A549 (cell line): Measurements from ENCODE around the gene MEIKIN. TPM values are rescaled to one million over a fixed set of nuclear protein-coding genes. Genes with fewer than 3 reads are reported as not detected.

Experiments
- CBX2 ChIP-seq: fragments of 200-600 bp; sonication (generic); IDR thresholded peaks from 2 replicates; pipeline ENCODE4 v1.6.1; 2016; ENCODE audit warnings: low read depth, mild to moderate bottlenecking, borderline replicate concordance
- CBX8 ChIP-seq: fragments of 200-600 bp; sonication (generic); IDR thresholded peaks from 2 replicates; pipeline ENCODE4 v1.6.1; 2016
- CEBPB ChIP-seq, 2 experiments: fragments of >200 bp in 1 of 2; sonication (Bioruptor Twin) in 1 of 2; formaldehyde crosslinking in 1 of 2; IDR thresholded peaks; 2 replicates each; pipeline ENCODE4 v1.6.1; 2012 to 2016
- CHD2 ChIP-seq: fragments of 150-350 bp; IDR thresholded peaks from 2 replicates; pipeline ENCODE4 v1.6.1; 2014; ENCODE audit warnings: low read length; ENCODE audit not compliant: partially characterized antibody
- EHF ChIP-seq: fragments of 250-450 bp; sonication (Bioruptor Pico); IDR thresholded peaks from 2 replicates; pipeline ENCODE4 v1.5.0; 2020; ENCODE audit warnings: mild to moderate bottlenecking
- EHMT2 ChIP-seq: fragments of 200-600 bp; sonication (generic); IDR thresholded peaks from 2 replicates; pipeline ENCODE4 v1.6.1; 2016; ENCODE audit warnings: antibody characterized with exemption, low read depth, mild to moderate bottlenecking, moderate library complexity
- EP300 ChIP-seq, 2 experiments: fragments of >200 bp; sonication (Bioruptor Twin); formaldehyde crosslinking; IDR thresholded peaks; 2 replicates in 1 of 2; 3 replicates in 1 of 2; pipeline ENCODE4 v1.6.1; 2016 to 2017
- ESRRA ChIP-seq: fragments of 150-350 bp; IDR thresholded peaks from 2 replicates; pipeline ENCODE4 v1.6.1; 2014; ENCODE audit warnings: mild to moderate bottlenecking, low read length, borderline replicate concordance
- FOSB ChIP-seq: fragments of 250-450 bp; sonication (Bioruptor Pico); IDR thresholded peaks from 2 replicates; pipeline ENCODE4 v1.5.0; 2020; ENCODE audit warnings: mild to moderate bottlenecking, moderate library complexity
- FOXS1 ChIP-seq: fragments of 250-450 bp; sonication (Bioruptor Pico); IDR thresholded peaks from 2 replicates; pipeline ENCODE4 v1.5.0; 2020; ENCODE audit warnings: mild to moderate bottlenecking, moderate library complexity
- HDAC2 ChIP-seq: fragments of 200-600 bp; sonication (generic); IDR thresholded peaks from 2 replicates; pipeline ENCODE4 v1.6.1; 2016
- HEYL ChIP-seq: fragments of 250-450 bp; sonication (Bioruptor Pico); IDR thresholded peaks from 2 replicates; pipeline ENCODE4 v1.8.0; 2021; ENCODE audit warnings: mild to moderate bottlenecking, moderate library complexity
- HOXA7 ChIP-seq: fragments of 250-450 bp; sonication (Bioruptor Pico); IDR thresholded peaks from 2 replicates; pipeline ENCODE4 v1.5.0; 2020; ENCODE audit warnings: mild to moderate bottlenecking, moderate library complexity
- JUN ChIP-seq, 2 experiments: fragments of >200 bp; sonication (Bioruptor Twin); formaldehyde crosslinking; IDR thresholded peaks; 2 replicates in 1 of 2; 3 replicates in 1 of 2; pipeline ENCODE4 v1.6.1; 2016 to 2017
- KDM1A ChIP-seq: fragments of 200-600 bp; sonication (generic); IDR thresholded peaks from 2 replicates; pipeline ENCODE4 v1.6.1; 2016; ENCODE audit warnings: low read depth, mild to moderate bottlenecking
- KDM5A ChIP-seq: fragments of 200-600 bp; sonication (generic); IDR thresholded peaks from 2 replicates; pipeline ENCODE4 v1.6.1; 2016; ENCODE audit warnings: antibody characterized with exemption, mild to moderate bottlenecking
- MYC ChIP-seq: IDR thresholded peaks from 2 replicates; pipeline ENCODE4 v1.6.1; 2012; ENCODE audit warnings: mild to moderate bottlenecking, inconsistent platforms, low read length, improper control_type of control experiment, borderline replicate concordance
- PHF8 ChIP-seq: fragments of 200-600 bp; sonication (generic); IDR thresholded peaks from 2 replicates; pipeline ENCODE4 v1.6.1; 2016; ENCODE audit warnings: low read depth, mild to moderate bottlenecking, antibody characterized with exemption, moderate library complexity, borderline replicate concordance
- POLR2A ChIP-seq: IDR thresholded peaks from 2 replicates; pipeline ENCODE4 v1.6.1; 2012; ENCODE audit warnings: mild to moderate bottlenecking, low read length
- POLR2AphosphoS2 ChIP-seq: conservative IDR thresholded peaks from 2 replicates; pipeline ENCODE4 v1.6.1; 2012; ENCODE audit warnings: low read length, improper control_type of control experiment, inconsistent platforms
- RCOR1 ChIP-seq: fragments of 150-350 bp; IDR thresholded peaks from 2 replicates; pipeline ENCODE4 v1.6.1; 2014; ENCODE audit warnings: antibody characterized with exemption, low read length, low read depth
- RFX5 ChIP-seq: fragments of 450-650 bp; IDR thresholded peaks from 2 replicates; pipeline ENCODE4 v1.7.1; 2014; ENCODE audit warnings: antibody characterized with exemption, mild to moderate bottlenecking, moderate library complexity
- SMC3 ChIP-seq: fragments of >200 bp; sonication (Bioruptor Twin); formaldehyde crosslinking; IDR thresholded peaks from 3 replicates; pipeline ENCODE4 v1.6.1; 2018; ENCODE audit warnings: inconsistent platforms
- SREBF2 ChIP-seq: fragments of 450-650 bp; IDR thresholded peaks from 2 replicates; pipeline ENCODE4 v1.6.1; 2014; ENCODE audit warnings: mild to moderate bottlenecking, moderate library complexity
- TFCP2L1 ChIP-seq: fragments of 250-450 bp; sonication (Bioruptor Pico); IDR thresholded peaks from 2 replicates; pipeline ENCODE4 v1.5.0; 2021; ENCODE audit warnings: mild to moderate bottlenecking
- TP53 ChIP-seq: fragments of 250-450 bp; sonication (Bioruptor Pico); IDR thresholded peaks from 2 replicates; pipeline ENCODE4 v1.5.0; 2021; ENCODE audit warnings: mild to moderate bottlenecking, moderate library complexity
- ZFP36 ChIP-seq: fragments of 450-650 bp; IDR thresholded peaks from 2 replicates; pipeline ENCODE4 v1.6.1; 2014; ENCODE audit warnings: borderline replicate concordance; ENCODE audit not compliant: partially characterized antibody
- ZNF302 ChIP-seq: fragments of 250-450 bp; sonication (Bioruptor Pico); IDR thresholded peaks from 2 replicates; pipeline ENCODE4 v1.9.0; 2021; ENCODE audit warnings: inconsistent platforms, mild to moderate bottlenecking, moderate library complexity
- ZSCAN20 ChIP-seq: fragments of 250-450 bp; sonication (Bioruptor Pico); IDR thresholded peaks from 2 replicates; pipeline ENCODE4 v1.8.0; 2022; ENCODE audit warnings: mild to moderate bottlenecking, moderate library complexity
- polyA plus RNA-seq, 4 experiments: library from polyadenylated mRNA; depleted of rRNA in 3 of 4; stranded (reverse); fragments of >200 nt; fragmentation: RNase III in 1 of 4; extraction: RNeasy Plus Mini Kit Qiagen cat#74134 plus additional on column Dnase treatment in 1 of 4; gene quantifications; 2 replicates in 3 of 4; 3 replicates in 1 of 4; pipeline ENCODE4 v1.2.3, GENCODE V29; 2011 to 2017
- TF ChIP-seq, protein P1 (sequence below): IDR thresholded peaks from 2 replicates; pipeline ENCODE4 v1.6.1; 2012; ENCODE audit warnings: low read depth, borderline replicate concordance
- TF ChIP-seq, protein P2 (sequence below): fragments of 250-450 bp; sonication (Bioruptor Pico); IDR thresholded peaks from 2 replicates; pipeline ENCODE4 v1.5.0; 2020; ENCODE audit warnings: low read depth, mild to moderate bottlenecking, moderate library complexity
- TF ChIP-seq, protein P3 (sequence below): fragments of 200-600 bp; sonication (generic); IDR thresholded peaks from 2 replicates; pipeline ENCODE4 v1.6.1; 2016; ENCODE audit warnings: antibody characterized with exemption, mild to moderate bottlenecking, moderate library complexity
- TF ChIP-seq, protein P4 (sequence below): fragments of 150-350 bp; IDR thresholded peaks from 2 replicates; pipeline ENCODE4 v1.6.1; 2014; ENCODE audit warnings: low read depth, mild to moderate bottlenecking, low read length
- TF ChIP-seq, protein P5 (sequence below): IDR thresholded peaks from 2 replicates; pipeline ENCODE4 v1.6.1; 2012
- TF ChIP-seq, protein P6 (sequence below): IDR thresholded peaks from 2 replicates; pipeline ENCODE4 v1.6.1; 2012
- TF ChIP-seq, protein P7 (sequence below): fragments of >200 bp; sonication (Bioruptor Twin); formaldehyde crosslinking; IDR thresholded peaks from 2 replicates; pipeline ENCODE4 v1.6.1; 2016

The MEIKIN gene
- polyA plus RNA-seq, 2 of the 4 experiments (the other 2 are of a cell fraction): not detected

DNA sequence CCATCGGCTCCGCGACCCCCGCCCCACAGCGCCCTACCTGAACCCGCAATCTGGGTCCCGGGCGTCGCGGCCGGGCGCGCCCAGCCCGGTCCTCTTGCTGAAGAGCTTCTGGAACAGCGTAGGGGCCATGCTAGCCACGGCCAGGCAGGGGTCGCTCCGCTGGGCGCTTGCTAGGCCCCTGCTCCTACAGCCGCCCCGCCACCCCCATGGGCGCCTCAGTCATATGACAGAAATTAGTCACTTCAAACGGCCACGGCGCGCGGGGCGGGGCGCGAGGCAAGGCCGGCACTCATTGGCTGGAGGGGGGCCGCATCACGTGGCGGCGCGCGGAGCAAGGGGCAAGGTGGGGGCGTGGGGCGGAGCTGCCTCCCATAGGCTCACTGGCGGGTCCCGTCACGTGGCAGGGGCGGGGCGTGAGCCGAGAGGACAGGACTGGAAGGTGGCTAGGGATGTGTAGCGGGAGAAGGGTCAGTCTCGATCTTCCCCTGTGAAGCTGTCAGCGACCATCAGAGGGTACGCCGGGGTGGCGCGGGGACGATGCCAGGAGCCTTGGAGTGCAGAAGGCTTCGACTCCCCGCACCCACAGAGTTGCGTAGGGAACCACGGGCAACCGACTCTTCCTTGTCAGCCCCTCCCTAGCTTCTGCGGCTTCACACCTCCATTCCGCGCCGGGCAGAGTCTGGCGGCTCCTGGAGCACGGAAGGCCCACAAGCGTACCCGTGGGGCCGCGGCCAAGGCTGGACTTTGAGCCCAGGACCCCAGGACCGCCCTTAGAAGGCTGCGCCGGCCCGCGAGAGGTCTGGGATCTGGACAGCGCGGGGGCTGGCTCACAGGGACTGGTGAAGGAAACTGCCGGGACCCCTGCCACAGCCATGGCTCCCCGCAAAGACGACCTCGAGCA, 148.4 kb downstream of the MEIKIN start, which contains the start of gene FNIP1 (continued):
- TF ChIP-seq, protein P1, sequence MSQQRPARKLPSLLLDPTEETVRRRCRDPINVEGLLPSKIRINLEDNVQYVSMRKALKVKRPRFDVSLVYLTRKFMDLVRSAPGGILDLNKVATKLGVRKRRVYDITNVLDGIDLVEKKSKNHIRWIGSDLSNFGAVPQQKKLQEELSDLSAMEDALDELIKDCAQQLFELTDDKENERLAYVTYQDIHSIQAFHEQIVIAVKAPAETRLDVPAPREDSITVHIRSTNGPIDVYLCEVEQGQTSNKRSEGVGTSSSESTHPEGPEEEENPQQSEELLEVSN: peak; percentile 75
- TF ChIP-seq HOXA7 (no peak), FOXS1 (CRISPR knock-in tag) (no peak), KDM5A (no peak), CHD2 (no peak), ESRRA (no peak), JUN (IDR thresholded peaks at IDR 0.05) (peak; percentile 55 to 79; a peak in 4 of 5 replicates), ZSCAN20 (CRISPR knock-in tag) (no peak), CEBPB (IDR thresholded peaks at IDR 0.05) (no peak), CBX8 (no peak), RFX5 (no peak), CBX2 (no peak), EHMT2 (no peak), SMC3 (no peak), HEYL (no peak), KDM1A (no peak), ZFP36 (no peak), POLR2AphosphoS2 (no peak), TP53 (CRISPR knock-in tag) (0 out of 2 replicates have a peak, but pooled peaks have one; percentile 62), HDAC2 (no peak), POLR2A (peak; percentile 79), SREBF2 (no peak), EP300 (IDR thresholded peaks at IDR 0.05) (no peak), ZNF302 (CRISPR knock-in tag) (no peak), TFCP2L1 (CRISPR knock-in tag) (no peak), RCOR1 (no peak), EHF (CRISPR knock-in tag) (no peak), MYC (peak; percentile 89; the same call in 1 of the 2 replicates), FOSB (CRISPR knock-in tag) (no peak), PHF8 (peak; percentile 39; the same call in 1 of the 2 replicates)
- TF ChIP-seq, protein P2, sequence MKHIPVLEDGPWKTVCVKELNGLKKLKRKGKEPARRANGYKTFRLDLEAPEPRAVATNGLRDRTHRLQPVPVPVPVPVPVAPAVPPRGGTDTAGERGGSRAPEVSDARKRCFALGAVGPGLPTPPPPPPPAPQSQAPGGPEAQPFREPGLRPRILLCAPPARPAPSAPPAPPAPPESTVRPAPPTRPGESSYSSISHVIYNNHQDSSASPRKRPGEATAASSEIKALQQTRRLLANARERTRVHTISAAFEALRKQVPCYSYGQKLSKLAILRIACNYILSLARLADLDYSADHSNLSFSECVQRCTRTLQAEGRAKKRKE: no peak
- TF ChIP-seq, protein P3, sequence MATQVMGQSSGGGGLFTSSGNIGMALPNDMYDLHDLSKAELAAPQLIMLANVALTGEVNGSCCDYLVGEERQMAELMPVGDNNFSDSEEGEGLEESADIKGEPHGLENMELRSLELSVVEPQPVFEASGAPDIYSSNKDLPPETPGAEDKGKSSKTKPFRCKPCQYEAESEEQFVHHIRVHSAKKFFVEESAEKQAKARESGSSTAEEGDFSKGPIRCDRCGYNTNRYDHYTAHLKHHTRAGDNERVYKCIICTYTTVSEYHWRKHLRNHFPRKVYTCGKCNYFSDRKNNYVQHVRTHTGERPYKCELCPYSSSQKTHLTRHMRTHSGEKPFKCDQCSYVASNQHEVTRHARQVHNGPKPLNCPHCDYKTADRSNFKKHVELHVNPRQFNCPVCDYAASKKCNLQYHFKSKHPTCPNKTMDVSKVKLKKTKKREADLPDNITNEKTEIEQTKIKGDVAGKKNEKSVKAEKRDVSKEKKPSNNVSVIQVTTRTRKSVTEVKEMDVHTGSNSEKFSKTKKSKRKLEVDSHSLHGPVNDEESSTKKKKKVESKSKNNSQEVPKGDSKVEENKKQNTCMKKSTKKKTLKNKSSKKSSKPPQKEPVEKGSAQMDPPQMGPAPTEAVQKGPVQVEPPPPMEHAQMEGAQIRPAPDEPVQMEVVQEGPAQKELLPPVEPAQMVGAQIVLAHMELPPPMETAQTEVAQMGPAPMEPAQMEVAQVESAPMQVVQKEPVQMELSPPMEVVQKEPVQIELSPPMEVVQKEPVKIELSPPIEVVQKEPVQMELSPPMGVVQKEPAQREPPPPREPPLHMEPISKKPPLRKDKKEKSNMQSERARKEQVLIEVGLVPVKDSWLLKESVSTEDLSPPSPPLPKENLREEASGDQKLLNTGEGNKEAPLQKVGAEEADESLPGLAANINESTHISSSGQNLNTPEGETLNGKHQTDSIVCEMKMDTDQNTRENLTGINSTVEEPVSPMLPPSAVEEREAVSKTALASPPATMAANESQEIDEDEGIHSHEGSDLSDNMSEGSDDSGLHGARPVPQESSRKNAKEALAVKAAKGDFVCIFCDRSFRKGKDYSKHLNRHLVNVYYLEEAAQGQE: no peak; the same call in 1 of the 2 replicates
- TF ChIP-seq, protein P4, sequence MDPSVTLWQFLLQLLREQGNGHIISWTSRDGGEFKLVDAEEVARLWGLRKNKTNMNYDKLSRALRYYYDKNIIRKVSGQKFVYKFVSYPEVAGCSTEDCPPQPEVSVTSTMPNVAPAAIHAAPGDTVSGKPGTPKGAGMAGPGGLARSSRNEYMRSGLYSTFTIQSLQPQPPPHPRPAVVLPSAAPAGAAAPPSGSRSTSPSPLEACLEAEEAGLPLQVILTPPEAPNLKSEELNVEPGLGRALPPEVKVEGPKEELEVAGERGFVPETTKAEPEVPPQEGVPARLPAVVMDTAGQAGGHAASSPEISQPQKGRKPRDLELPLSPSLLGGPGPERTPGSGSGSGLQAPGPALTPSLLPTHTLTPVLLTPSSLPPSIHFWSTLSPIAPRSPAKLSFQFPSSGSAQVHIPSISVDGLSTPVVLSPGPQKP: no peak
- TF ChIP-seq, protein P5, sequence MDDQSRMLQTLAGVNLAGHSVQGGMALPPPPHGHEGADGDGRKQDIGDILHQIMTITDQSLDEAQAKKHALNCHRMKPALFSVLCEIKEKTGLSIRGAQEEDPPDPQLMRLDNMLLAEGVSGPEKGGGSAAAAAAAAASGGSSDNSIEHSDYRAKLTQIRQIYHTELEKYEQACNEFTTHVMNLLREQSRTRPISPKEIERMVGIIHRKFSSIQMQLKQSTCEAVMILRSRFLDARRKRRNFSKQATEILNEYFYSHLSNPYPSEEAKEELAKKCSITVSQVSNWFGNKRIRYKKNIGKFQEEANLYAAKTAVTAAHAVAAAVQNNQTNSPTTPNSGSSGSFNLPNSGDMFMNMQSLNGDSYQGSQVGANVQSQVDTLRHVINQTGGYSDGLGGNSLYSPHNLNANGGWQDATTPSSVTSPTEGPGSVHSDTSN: no peak
- TF ChIP-seq, protein P6, sequence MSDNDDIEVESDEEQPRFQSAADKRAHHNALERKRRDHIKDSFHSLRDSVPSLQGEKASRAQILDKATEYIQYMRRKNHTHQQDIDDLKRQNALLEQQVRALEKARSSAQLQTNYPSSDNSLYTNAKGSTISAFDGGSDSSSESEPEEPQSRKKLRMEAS: peak; percentile 83; the same call in 1 of the 2 replicates
- TF ChIP-seq, protein P7, sequence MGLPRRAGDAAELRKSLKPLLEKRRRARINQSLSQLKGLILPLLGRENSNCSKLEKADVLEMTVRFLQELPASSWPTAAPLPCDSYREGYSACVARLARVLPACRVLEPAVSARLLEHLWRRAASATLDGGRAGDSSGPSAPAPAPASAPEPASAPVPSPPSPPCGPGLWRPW: no peak
